ENCODE data around the gene LHB.
"Not testable (repeated sequence)": the region's sequence is repeated elsewhere in the genome, so short reads cannot be mapped to it uniquely, and the experiment has no call there.

DNA sequence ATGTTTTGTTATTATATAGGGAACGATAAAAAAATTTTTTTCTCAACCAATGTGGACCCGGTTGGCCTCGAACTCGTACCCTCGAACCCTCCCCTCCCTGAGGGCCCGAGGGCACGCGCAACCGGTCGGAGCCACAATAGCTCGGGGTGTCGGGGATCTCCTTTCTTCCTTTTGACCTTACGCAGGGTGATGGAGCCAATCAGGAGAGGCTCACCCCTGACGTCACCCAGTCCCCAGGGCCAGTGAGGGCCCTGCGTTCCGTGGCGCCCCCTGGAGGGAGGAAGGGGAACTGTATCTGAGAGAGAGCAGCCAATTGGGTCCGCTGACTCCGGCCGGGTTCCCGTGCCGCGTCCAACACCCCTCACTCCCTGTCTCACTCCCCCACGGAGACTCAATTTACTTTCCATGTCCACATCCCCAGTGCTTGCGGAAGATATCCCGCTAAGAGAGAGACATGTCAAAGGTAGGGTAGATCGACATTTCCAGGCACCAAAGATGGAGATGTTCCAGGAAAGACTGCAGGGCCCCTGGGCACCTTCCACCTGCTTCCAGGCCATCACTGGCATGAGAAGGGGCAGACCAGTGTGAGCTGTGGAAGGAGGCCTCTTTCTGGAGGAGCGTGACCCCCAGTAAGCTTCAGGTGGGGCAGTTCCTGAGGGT, 14.9 kb upstream of the LHB start, which contains the start of gene CGB2:
- peak; percentile 90 for TF ChIP-seq CTCF (conservative IDR thresholded peaks at IDR 0.05)
- not testable (repeated sequence) for TF ChIP-seq EZH2 (IDR thresholded peaks at IDR 0.05; ENCODE audit: low read depth)

All from PC-9 (cell line).